Measurements from ENCODE around the gene IL10RB. TPM values are rescaled to one million over a fixed set of nuclear protein-coding genes. Genes with fewer than 3 reads are reported as not detected.
A peak's percentile ranks its signal among the peaks of the same experiment; 100 is the strongest.

The IL10RB gene
- total and polyA plus RNA-seq, 10 of the 15 experiments (the other 5 are each of a cell fraction or from before 2014, with no cell fraction given) = 15.0 to 55.1 (median 34.9) TPM

DNA sequence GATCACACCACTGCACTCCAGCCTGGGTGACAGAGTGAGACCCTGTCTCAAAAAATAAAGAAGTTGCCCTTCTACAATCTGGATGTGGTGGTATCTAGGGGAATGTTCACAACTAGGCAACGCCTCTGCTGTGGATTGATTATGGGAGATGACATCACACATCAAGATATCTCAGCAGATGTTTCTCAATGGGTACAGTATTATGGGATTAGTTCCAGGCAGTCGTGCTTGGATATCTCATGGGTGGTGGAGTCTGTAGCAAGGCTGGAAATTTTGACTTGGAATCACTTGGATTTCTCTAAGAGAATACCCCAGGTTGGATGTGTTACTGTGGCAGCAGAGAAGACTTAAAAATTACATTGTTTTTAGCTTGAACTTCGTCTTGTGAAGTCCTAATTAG is 28.7 kb upstream of the IL10RB start:
- ChIA-PET CTCF (interaction anchor here (1.2 to 3.0 kb wide), 6 partner anchors 23 to 368 kb away, joined by 4 to 15 read pairs (median 6); partner anchors contain the start of gene IL10RB), SMC1A (ENCODE audit: uncharacterized antibody, unreplicated experiment) (interaction anchor here (0.8 to 8.0 kb wide), 12 partner anchors 10 to 197 kb away, joined by 3 to 92 read pairs (median 10); partner anchors contain the start of genes IFNAR2 and IL10RB), RAD21 (ENCODE audit: unreplicated experiment) (interaction anchor here (0.8 to 5.2 kb wide), 10 partner anchors 9 to 208 kb away, joined by 3 to 51 read pairs (median 14); partner anchors contain the start of genes IFNAR1, IFNAR2 and IL10RB), POLR2A (interaction anchor here (0.6 to 5.1 kb wide), 12 partner anchors 9 to 219 kb away, joined by 3 to 59 read pairs (median 10); partner anchors contain the start of genes IFNAR1, IFNAR2 and IL10RB)
- Histone ChIP-seq H3K4me2 (ENCODE audit: control insufficient read depth, insufficient read depth) (peak overlapping the region; percentile 82), H4K20me1 (ENCODE audit: control insufficient read depth, insufficient read depth) (no peaks in the 10 kb centered on the region), H3K4me3 (peak overlapping the region; percentile 66), H3K36me3 (ENCODE audit: control insufficient read depth in 2 of 2, insufficient read depth in 2 of 2, low read length in 1 of 2) (peaks cover 0 to 3% of the 10 kb centered on the region in 2 experiments; a peak in 2 of 4 replicates), H2AFZ (ENCODE audit: control insufficient read depth, low read depth, low read length) (no peak overlapping the region), H3K4me1 (ENCODE audit: control insufficient read depth, insufficient read depth, low read length) (peaks cover 52% of the 10 kb centered on the region), H3K9me3 (replicated peaks; ENCODE audit: control insufficient read depth, insufficient read depth, low read length) (no peaks in the 10 kb centered on the region), H3K27ac (ENCODE audit: control insufficient read depth, insufficient read depth) (peak overlapping the region; percentile 86), H3K9ac (ENCODE audit: control insufficient read depth, insufficient read depth, low read length) (peak overlapping the region; percentile 57), H3K27me3 (replicated peaks in 1 of 2; ENCODE audit: control insufficient read depth in 2 of 2, insufficient read depth in 2 of 2, low read length in 1 of 2) (no peaks in the 10 kb centered on the region), H3K79me2 (ENCODE audit: control insufficient read depth, insufficient read depth, low read length) (peaks cover 79% of the 10 kb centered on the region)
- no peak for FAIRE-seq
- DNase-seq (ENCODE audit: low read depth, low spot score) = no peak
- WGBS (ENCODE audit: insufficient coverage, insufficient replicate concordance, low lambda C conversion rate, missing lambda C conversion rate) = 76% methylated on average over 3 of the region's 3 CpGs
- ATAC-seq = peak; percentile 3; the same call in 2 of the 3 replicates
- in situ Hi-C loops (cut with MboI) (no loop called here), intact Hi-C loops (cut with micrococcal nuclease; ENCODE audit: unreplicated experiment) (loop anchor here (10.0 kb wide), 1 partner anchor 307 kb away; the partner anchor contains the start of genes GART and SON)
- BruUV-seq (replicated peaks) = no TSS peak
- TF ChIP-seq ATF7 (IDR thresholded peaks at IDR 0.05; ENCODE audit: low read depth) = peak; percentile 45
- TF ChIP-seq HDGF (IDR thresholded peaks at IDR 0.05) = no peak
- no peak for TF ChIP-seq LARP7 (IDR thresholded peaks at IDR 0.05)
- TF ChIP-seq MEF2A (IDR thresholded peaks at IDR 0.05; ENCODE audit: insufficient read depth, low read depth, low read length) = no peak
- TF ChIP-seq, protein P1, sequence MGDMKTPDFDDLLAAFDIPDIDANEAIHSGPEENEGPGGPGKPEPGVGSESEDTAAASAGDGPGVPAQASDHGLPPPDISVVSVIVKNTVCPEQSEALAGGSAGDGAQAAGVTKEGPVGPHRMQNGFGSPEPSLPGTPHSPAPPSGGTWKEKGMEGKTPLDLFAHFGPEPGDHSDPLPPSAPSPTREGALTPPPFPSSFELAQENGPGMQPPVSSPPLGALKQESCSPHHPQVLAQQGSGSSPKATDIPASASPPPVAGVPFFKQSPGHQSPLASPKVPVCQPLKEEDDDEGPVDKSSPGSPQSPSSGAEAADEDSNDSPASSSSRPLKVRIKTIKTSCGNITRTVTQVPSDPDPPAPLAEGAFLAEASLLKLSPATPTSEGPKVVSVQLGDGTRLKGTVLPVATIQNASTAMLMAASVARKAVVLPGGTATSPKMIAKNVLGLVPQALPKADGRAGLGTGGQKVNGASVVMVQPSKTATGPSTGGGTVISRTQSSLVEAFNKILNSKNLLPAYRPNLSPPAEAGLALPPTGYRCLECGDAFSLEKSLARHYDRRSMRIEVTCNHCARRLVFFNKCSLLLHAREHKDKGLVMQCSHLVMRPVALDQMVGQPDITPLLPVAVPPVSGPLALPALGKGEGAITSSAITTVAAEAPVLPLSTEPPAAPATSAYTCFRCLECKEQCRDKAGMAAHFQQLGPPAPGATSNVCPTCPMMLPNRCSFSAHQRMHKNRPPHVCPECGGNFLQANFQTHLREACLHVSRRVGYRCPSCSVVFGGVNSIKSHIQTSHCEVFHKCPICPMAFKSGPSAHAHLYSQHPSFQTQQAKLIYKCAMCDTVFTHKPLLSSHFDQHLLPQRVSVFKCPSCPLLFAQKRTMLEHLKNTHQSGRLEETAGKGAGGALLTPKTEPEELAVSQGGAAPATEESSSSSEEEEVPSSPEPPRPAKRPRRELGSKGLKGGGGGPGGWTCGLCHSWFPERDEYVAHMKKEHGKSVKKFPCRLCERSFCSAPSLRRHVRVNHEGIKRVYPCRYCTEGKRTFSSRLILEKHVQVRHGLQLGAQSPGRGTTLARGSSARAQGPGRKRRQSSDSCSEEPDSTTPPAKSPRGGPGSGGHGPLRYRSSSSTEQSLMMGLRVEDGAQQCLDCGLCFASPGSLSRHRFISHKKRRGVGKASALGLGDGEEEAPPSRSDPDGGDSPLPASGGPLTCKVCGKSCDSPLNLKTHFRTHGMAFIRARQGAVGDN (IDR thresholded peaks at IDR 0.05) = no peak
- no peak for TF ChIP-seq TARDBP (IDR thresholded peaks at IDR 0.05; ENCODE audit: borderline replicate concordance)
- TF ChIP-seq CHD2 (IDR thresholded peaks at IDR 0.05; ENCODE audit: borderline replicate concordance, low read depth, low read length) = no peak
- TF ChIP-seq, protein P2, sequence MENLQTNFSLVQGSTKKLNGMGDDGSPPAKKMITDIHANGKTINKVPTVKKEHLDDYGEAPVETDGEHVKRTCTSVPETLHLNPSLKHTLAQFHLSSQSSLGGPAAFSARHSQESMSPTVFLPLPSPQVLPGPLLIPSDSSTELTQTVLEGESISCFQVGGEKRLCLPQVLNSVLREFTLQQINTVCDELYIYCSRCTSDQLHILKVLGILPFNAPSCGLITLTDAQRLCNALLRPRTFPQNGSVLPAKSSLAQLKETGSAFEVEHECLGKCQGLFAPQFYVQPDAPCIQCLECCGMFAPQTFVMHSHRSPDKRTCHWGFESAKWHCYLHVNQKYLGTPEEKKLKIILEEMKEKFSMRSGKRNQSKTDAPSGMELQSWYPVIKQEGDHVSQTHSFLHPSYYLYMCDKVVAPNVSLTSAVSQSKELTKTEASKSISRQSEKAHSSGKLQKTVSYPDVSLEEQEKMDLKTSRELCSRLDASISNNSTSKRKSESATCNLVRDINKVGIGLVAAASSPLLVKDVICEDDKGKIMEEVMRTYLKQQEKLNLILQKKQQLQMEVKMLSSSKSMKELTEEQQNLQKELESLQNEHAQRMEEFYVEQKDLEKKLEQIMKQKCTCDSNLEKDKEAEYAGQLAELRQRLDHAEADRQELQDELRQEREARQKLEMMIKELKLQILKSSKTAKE (IDR thresholded peaks at IDR 0.05; ENCODE audit: low read depth, poor library complexity, severe bottlenecking) = no peak
- TF ChIP-seq, protein P3, sequence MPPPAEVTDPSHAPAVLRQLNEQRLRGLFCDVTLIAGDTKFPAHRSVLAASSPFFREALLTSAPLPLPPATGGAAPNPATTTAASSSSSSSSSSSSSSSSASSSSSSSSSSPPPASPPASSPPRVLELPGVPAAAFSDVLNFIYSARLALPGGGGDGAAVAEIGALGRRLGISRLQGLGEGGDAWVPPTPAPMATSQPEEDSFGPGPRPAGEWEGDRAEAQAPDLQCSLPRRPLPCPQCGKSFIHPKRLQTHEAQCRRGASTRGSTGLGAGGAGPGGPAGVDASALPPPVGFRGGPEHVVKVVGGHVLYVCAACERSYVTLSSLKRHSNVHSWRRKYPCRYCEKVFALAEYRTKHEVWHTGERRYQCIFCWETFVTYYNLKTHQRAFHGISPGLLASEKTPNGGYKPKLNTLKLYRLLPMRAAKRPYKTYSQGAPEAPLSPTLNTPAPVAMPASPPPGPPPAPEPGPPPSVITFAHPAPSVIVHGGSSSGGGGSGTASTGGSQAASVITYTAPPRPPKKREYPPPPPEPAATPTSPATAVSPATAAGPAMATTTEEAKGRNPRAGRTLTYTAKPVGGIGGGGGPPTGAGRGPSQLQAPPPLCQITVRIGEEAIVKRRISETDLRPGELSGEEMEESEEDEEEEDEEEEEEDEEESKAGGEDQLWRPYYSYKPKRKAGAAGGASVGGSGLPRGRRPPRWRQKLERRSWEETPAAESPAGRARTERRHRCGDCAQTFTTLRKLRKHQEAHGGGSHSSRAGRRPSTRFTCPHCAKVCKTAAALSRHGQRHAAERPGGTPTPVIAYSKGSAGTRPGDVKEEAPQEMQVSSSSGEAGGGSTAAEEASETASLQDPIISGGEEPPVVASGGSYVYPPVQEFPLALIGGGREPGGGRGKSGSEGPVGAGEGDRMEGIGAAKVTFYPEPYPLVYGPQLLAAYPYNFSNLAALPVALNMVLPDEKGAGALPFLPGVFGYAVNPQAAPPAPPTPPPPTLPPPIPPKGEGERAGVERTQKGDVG (CRISPR knock-in tag; IDR thresholded peaks at IDR 0.05) = no peak
- TF ChIP-seq ZNF274 (IDR thresholded peaks at IDR 0.05; ENCODE audit: insufficient read depth, insufficient read length) = no peak
- TF ChIP-seq SP1 (IDR thresholded peaks at IDR 0.05; ENCODE audit: low read depth, low read length) = no peak
- no peak for TF ChIP-seq MYC (IDR thresholded peaks at IDR 0.05; ENCODE audit: insufficient read depth, insufficient read length, insufficient replicate concordance, low read length, severe bottlenecking)
- 0 out of 2 replicates have a peak, but pooled peaks have one; percentile 30 for TF ChIP-seq POLR2AphosphoS5 (IDR thresholded peaks at IDR 0.05; ENCODE audit: low read length)
- no peak for TF ChIP-seq MTA2 (IDR thresholded peaks at IDR 0.05; ENCODE audit: low read depth)
